Vagina (tissue), 2 donors: ENCODE measurements around the gene ARSG.

Experiments
- CTCF ChIP-seq, 3 experiments: fragments of 450-650 bp in 2 of 3; fragments of 200-600 bp in 1 of 3; sonication (generic) in 1 of 3; IDR thresholded peaks; one replicate each; pipeline ENCODE4 v1.5.1; 2017 to 2019; ENCODE audit warnings: antibody characterized with exemption in 3 of 3, mild to moderate bottlenecking in 2 of 3, moderate library complexity in 2 of 3
- POLR2A ChIP-seq, 2 donors: fragments of 450-650 bp; IDR thresholded peaks; one replicate each; pipeline ENCODE4 v1.6.1; 2017; ENCODE audit warnings: antibody characterized with exemption in 2 of 2, mild to moderate bottlenecking in 2 of 2, moderate library complexity in 2 of 2
- POLR2AphosphoS5 ChIP-seq, 2 donors: sonication (generic); formaldehyde crosslinking; IDR thresholded peaks; one replicate each; pipeline ENCODE4 v1.9.0; 2017; ENCODE audit warnings: antibody characterized with exemption in 2 of 2, mild to moderate bottlenecking in 2 of 2, low read depth in 1 of 2; ENCODE audit not compliant: insufficient read depth in 1 of 2

GRCh38 chr17:68398691-68399637 is 107.7 kb downstream of the ARSG start:
- TF ChIP-seq CTCF (IDR thresholded peaks at IDR 0.05): peak; percentile 35 to 76 (median 51)
- no peak for TF ChIP-seq POLR2A (IDR thresholded peaks at IDR 0.05)
- TF ChIP-seq POLR2AphosphoS5 (IDR thresholded peaks at IDR 0.05; ENCODE audit: insufficient read depth in 1 of 2, low read depth in 1 of 2): no peak
